D721Med (cell line): Measurements from ENCODE around the gene ANP32B.
A peak's percentile ranks its signal among the peaks of the same experiment; 100 is the strongest.

ENCODE experiments used
- DNase-seq: peaks from one replicate; pipeline ENCODE4 v3.0.0; 2011; ENCODE audit warnings: low spot score; ENCODE audit not compliant: insufficient read length
- FAIRE-seq: peaks from 2 replicates; lab custom pipeline; 2011; peaks lifted over from hg19 to GRCh38; lab: Jason Lieb, UNC
- TF ChIP-seq, protein P1 (sequence below): IDR thresholded peaks from 2 replicates; pipeline ENCODE4 v1.5.1; 2012; ENCODE audit warnings: mild to moderate bottlenecking, control low read depth; ENCODE audit not compliant: insufficient read depth; ENCODE audit errors: missing control alignments

ANP32B gene

DNA sequence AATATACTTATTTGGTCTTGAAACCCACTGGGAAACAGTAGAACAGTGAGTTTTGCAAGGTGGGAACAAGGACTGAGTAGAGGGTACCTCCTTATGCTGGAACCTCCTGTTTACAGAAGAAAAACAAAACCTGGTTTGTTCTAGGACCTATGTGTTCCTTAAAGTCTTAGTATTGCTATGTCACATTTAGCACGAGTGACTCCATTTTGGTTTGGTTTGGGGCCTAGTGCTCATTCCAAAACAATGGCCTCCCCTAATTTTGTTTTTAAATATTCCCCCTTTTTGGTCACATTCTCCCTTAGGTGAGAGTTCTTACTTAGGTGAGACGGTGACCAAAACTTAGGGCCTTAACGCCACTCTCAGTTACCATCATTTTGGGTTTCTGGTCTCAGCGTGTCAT is 67.2 kb downstream of the ANP32B start:
- no peak for FAIRE-seq
- TF ChIP-seq, protein P1, sequence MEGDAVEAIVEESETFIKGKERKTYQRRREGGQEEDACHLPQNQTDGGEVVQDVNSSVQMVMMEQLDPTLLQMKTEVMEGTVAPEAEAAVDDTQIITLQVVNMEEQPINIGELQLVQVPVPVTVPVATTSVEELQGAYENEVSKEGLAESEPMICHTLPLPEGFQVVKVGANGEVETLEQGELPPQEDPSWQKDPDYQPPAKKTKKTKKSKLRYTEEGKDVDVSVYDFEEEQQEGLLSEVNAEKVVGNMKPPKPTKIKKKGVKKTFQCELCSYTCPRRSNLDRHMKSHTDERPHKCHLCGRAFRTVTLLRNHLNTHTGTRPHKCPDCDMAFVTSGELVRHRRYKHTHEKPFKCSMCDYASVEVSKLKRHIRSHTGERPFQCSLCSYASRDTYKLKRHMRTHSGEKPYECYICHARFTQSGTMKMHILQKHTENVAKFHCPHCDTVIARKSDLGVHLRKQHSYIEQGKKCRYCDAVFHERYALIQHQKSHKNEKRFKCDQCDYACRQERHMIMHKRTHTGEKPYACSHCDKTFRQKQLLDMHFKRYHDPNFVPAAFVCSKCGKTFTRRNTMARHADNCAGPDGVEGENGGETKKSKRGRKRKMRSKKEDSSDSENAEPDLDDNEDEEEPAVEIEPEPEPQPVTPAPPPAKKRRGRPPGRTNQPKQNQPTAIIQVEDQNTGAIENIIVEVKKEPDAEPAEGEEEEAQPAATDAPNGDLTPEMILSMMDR, result no peak
- no peak for DNase-seq

DNA sequence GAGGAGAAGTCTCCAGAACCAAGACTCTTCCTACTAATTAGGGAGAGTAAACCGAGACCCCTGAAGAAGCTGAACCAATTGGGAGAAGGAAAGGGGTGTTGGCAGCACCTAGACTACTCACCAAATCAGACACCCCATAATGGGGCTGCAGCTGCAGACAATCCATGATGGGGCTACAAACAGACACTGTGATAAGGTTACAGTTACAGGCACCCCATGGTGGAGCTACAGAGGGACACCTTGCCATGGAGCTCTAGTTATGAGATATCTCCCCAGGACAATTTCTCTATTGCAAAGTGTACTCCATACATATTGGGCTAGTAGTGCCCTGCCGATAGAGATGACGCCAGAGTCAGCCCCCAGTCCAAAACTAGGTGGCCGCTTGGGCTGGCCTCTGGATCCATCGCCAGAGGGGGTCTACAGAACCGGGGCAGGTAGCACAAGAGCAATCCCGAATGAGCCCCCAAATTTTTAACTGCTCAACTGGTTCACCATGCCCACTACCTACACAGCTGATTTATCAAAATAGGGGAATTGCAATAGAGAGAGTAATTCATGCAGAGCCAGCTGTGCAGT is 71.3 kb downstream of the ANP32B start:
- DNase-seq (no peak), FAIRE-seq (no peak)
- TF ChIP-seq, protein P1, result no peak

DNA sequence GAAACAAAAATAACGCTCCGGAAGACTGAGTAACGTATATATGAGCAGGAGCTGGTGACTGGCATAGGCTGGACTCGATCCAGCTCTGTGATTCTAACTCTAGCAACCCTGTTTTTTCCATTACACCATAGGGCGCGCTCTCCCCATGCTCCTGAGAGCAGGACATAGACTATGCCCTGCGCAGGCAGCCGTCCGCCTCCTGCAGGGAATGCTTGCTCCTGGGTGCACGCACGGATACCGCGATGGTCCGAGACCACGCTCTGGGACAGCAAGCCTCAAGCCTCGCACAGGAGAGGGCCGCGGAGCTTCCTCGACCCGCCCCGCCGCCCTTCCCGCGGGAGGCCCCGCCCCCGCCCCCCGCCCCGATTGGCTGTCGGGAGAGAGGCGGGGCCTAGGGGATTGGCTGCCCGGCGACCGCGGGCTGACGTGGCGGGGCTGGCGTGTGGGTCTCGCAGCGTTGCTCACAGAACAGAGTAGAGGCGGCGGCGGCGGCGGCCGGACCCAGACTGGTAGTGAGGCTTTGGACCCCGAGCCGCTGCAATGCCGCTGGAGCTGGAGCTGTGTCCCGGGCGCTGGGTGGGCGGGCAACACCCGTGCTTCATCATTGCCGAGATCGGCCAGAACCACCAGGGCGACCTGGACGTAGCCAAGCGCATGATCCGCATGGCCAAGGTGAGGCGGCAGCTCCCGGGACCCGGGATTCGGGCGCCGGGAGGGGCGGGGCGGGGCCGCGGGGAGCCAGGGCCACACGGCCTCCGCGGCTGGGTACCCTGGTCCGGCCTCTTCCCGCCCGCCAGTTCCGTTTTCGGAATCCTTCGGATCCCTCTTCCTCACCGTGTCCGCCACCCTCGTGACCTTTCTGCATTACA is 73.4 kb downstream of the ANP32B start, which contains the start of gene NANS:
Gene NANS (plus strand): TSS at position 464 of the 869 bp plus-strand sequence. CDS start 77 bp downstream, at position 541.
- TF ChIP-seq, protein P1, result no peak
- no peak for FAIRE-seq
- DNase-seq, result peak; percentile 76

DNA sequence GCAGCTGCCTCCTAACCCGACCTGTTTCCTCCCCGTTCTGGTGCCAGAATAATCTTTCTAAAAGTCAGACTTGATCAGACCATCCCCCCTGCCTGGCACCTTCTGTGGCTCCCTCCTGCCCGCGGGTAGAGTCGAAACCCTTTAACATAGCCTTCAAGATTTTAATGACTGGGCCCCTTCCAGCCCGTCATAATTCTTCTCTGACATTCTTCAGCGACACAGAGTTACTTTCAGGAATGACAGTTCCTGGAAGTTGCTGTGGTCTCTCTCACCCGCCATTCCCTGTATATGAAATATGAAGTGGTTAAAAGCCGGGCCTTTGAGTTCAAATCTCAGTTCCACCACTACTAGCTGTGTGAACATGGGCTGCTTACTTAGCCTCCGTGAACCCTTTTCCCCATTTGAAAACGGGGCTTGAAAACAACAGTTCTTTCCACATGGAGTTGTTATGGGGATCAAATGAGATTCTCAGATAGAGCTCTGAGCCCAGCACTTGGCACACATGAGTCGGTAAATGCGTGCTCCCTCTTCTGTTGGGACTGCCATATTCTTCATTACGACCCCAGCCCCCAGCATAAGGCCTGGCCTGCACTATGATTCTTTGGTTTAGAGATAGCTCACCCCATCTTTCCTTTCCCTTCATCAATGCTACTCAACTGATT is 74.1 kb downstream of the ANP32B start:
- DNase-seq (no peak), FAIRE-seq (no peak)
- TF ChIP-seq, protein P1, result no peak

DNA sequence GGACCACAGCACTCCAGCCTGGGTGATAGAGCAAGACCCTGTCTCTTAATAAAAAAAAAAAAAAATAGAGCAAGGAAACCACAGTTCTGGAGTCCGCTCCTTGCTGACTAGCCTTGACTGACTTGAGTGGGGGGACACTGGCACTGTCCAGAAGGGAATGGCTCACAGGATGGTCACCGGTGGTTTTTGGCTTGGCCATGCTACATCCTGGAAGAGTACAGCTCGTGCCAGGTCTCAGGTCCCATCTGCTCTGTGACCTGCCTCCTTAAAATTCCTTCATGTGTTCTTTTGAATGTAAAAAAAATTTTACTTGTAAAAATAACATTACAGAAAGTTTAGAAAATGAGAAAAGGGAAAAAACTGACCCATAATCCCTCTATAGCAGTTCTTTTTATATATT is 79.0 kb downstream of the ANP32B start:
- TF ChIP-seq, protein P1, result no peak
- DNase-seq, result no peak
- no peak for FAIRE-seq

DNA sequence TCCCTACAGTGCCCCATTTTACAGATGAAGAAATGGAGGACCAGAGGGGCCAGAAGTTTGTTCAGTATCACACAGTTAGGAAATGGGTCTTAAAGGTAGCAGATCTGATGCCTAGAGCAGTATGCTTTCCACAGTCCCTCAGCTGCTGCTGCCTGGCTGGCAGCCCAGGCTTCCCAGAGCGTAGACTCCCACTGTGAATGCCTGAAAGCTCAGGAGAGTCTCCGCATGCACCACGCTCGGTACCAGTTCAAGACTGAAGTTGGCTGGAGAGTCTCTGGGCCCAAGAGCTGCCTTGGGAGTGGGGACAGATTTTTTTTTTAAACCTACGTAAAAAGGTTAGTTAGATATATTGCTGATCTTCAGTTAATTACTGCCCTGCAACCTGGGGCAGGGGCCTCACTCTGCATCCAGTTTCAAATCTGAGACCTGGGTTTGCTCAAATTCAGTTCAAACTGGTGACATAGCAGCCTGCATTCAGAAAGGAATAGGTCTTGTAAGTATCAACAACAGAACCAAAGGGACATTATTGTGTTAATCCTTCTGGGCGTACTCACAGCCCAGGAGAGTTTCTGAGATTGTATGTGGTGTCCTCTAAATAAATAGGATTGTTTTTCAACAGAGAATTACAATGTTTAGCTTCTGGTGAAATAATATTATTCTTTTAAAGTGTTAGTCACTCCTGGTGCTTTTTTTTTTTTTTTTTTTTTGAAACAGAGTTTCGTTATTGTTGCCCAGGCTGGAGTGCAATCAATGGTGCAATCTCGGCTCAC is 81.7 kb downstream of the ANP32B start:
- DNase-seq (no peak), FAIRE-seq (no peak)
- TF ChIP-seq, protein P1, result no peak
